Measurements from ENCODE around the gene METAP1D.

METAP1D gene

GRCh38 chr2:172084395-172084644 is 84.6 kb downstream of the METAP1D start:
- H3K36me3 ChIP-seq (replicated peaks): no peaks in the 10 kb centered on the region
- no peak overlapping the region for H3K27ac ChIP-seq
- peaks cover 80% of the 10 kb centered on the region for H3K27me3 ChIP-seq (replicated peaks)
- TF ChIP-seq, protein P1, sequence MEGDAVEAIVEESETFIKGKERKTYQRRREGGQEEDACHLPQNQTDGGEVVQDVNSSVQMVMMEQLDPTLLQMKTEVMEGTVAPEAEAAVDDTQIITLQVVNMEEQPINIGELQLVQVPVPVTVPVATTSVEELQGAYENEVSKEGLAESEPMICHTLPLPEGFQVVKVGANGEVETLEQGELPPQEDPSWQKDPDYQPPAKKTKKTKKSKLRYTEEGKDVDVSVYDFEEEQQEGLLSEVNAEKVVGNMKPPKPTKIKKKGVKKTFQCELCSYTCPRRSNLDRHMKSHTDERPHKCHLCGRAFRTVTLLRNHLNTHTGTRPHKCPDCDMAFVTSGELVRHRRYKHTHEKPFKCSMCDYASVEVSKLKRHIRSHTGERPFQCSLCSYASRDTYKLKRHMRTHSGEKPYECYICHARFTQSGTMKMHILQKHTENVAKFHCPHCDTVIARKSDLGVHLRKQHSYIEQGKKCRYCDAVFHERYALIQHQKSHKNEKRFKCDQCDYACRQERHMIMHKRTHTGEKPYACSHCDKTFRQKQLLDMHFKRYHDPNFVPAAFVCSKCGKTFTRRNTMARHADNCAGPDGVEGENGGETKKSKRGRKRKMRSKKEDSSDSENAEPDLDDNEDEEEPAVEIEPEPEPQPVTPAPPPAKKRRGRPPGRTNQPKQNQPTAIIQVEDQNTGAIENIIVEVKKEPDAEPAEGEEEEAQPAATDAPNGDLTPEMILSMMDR (IDR thresholded peaks at IDR 0.05; ENCODE audit: low read depth, low read length, missing control alignments): no peak
- in situ Hi-C loops (cut with HindIII; ENCODE audit: low pct_ligation_motif_present, low sequenced_read_pairs): no loop called here
- peak overlapping the region; percentile 57 for H3K4me3 ChIP-seq (ENCODE audit: low read depth, low read length)
- DNase-seq: no peak

DNA sequence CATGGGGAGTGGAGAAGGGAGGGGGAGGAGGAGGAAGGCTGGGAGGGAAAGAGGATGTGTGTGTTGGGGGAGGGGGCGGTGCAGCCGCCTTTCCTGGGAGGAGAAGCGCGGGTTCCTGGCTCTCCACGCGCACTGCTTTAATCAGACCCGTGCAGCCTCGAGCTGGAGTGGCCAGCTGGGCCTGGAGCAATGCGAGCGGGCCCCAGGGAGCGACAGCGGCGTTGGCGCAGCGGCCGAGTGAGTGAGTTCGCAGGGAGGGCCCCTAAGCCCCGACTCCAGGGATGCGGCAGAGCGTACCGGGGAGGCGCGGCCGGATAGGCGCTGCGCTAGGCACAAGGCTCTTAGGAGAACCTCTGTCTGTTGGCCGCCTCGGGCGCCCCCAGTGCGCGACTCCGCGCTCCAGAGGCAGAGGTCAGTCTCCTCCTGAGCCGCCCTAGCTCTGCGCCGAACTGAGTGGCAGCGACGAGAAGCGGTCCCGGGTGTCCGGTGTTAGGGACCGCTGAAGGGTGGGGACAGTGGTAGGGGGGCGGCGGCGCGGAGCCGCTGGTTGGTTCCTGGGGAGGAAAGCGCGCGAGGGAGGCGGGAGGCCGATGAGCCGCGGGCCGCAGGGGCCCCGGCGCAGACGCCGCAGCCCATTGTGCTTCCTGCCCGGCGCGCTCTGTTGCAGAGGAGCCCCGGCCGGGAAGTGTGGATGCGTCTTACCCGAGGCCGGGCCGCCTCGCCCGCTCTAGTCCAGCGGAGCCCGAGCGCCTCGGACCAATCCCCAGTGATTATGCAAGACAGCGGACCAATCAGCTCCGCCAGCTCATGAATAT is 85.1 kb downstream of the METAP1D start:
- DNase-seq: peak; percentile 90
- Histone ChIP-seq H3K36me3 (replicated peaks) (no peaks in the 10 kb centered on the region), H3K4me3 (ENCODE audit: low read depth, low read length) (peak overlapping the region; percentile 57), H3K27me3 (replicated peaks) (peaks cover 86% of the 10 kb centered on the region), H3K27ac (no peak overlapping the region)
- in situ Hi-C loops (cut with HindIII; ENCODE audit: low pct_ligation_motif_present, low sequenced_read_pairs): no loop called here
- TF ChIP-seq, protein P1 (IDR thresholded peaks at IDR 0.05; ENCODE audit: low read depth, low read length, missing control alignments): no peak

DNA sequence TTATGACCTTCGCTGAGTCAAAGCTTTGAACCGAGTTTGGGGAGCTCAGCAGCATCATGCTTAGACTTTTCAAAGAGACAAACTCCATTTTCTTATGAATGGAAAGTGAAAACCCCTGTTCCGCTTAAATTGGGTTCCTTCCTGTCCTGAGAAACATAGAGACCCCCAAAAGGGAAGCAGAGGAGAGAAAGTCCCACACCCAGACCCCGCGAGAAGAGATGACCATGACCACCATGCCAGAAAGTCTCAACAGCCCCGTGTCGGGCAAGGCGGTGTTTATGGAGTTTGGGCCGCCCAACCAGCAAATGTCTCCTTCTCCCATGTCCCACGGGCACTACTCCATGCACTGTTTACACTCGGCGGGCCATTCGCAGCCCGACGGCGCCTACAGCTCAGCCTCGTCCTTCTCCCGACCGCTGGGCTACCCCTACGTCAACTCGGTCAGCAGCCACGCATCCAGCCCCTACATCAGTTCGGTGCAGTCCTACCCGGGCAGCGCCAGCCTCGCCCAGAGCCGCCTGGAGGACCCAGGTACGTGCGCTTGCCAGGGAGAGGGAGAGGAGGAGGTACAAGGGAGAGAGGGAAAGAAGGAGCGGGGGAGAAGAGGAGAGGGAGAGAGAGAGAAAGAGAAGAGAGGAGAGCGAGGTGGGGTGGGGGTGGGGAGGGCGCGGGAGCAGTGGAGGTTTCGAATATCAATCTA is 85.9 kb downstream of the METAP1D start, which contains the start of gene DLX1:
Gene DLX1, plus strand, starts transcription at position 48 of the 700 bp plus-strand sequence. Its CDS starts 171 bp downstream, at position 219.
- in situ Hi-C loops (cut with HindIII; ENCODE audit: low pct_ligation_motif_present, low sequenced_read_pairs): no loop called here
- TF ChIP-seq, protein P1 (IDR thresholded peaks at IDR 0.05; ENCODE audit: low read depth, low read length, missing control alignments): no peak
- no peak for DNase-seq
- Histone ChIP-seq H3K27me3 (replicated peaks) (peaks cover 88% of the 10 kb centered on the region), H3K36me3 (replicated peaks) (no peaks in the 10 kb centered on the region), H3K4me3 (ENCODE audit: low read depth, low read length) (peak within 1 kb of the TSS; percentile 57), H3K27ac (no peak within 1 kb of the TSS)

- TF ChIP-seq, protein P1 (IDR thresholded peaks at IDR 0.05; ENCODE audit: low read depth, low read length, missing control alignments): peak; percentile 40
- Histone ChIP-seq H3K27ac (no peak overlapping the region), H3K4me3 (ENCODE audit: low read depth, low read length) (peak overlapping the region; percentile 57), H3K36me3 (replicated peaks) (no peaks in the 10 kb centered on the region), H3K27me3 (replicated peaks) (peaks cover 86% of the 10 kb centered on the region)
- DNase-seq: no peak
- in situ Hi-C loops (cut with HindIII; ENCODE audit: low pct_ligation_motif_present, low sequenced_read_pairs): no loop called here
These were observed 86.8 kb downstream of the METAP1D start for GRCh38 chr2:172086241-172087206.

GRCh38 chr2:172087207-172087779 is 87.5 kb downstream of the METAP1D start:
- H3K4me3 ChIP-seq (ENCODE audit: low read depth, low read length): peak overlapping the region; percentile 57
- peaks cover 86% of the 10 kb centered on the region for H3K27me3 ChIP-seq (replicated peaks)
- DNase-seq: no peak
- H3K27ac ChIP-seq: no peak overlapping the region
- H3K36me3 ChIP-seq (replicated peaks): no peaks in the 10 kb centered on the region
- in situ Hi-C loops (cut with HindIII; ENCODE audit: low pct_ligation_motif_present, low sequenced_read_pairs): no loop called here
- TF ChIP-seq, protein P1 (IDR thresholded peaks at IDR 0.05; ENCODE audit: low read depth, low read length, missing control alignments): no peak
